Renal cortex interstitium (tissue), 11 donors: Measurements from ENCODE around the gene NUAK2. TPM values are rescaled to one million over a fixed set of nuclear protein-coding genes. Genes with fewer than 3 reads are reported as not detected.
A peak's percentile ranks its signal among the peaks of the same experiment; 100 is the strongest.
"Not testable (repeated sequence)": the region's sequence is repeated elsewhere in the genome, so short reads cannot be mapped to it uniquely, and the experiment has no call there.

Experiments
- DNase-seq, 11 donors: peaks; one replicate each; pipeline ENCODE4 v3.0.0-alpha.2; 2013; ENCODE audit warnings: low read depth in 9 of 11, low spot score in 4 of 11; ENCODE audit errors: extremely low read depth in 1 of 11
- polyA plus RNA-seq, 3 donors: library from polyadenylated mRNA; unstranded; fragments of 120-200 nt; gene quantifications; one replicate each; pipeline ENCODE4 v1.2.1, GENCODE V29; 2013; ENCODE audit not compliant: insufficient read length in 3 of 3

Gene NUAK2
- polyA plus RNA-seq, 3 donors, result 8.0 to 14.9 (median 8.6) TPM

GRCh38 chr1:205304695-205305070, 16.9 kb downstream of the NUAK2 start:
- DNase-seq, result no peak

GRCh38 chr1:205304046-205304694, 17.4 kb downstream of the NUAK2 start:
- DNase-seq, result no peak

GRCh38 chr1:205303247-205303888, 18.2 kb downstream of the NUAK2 start:
- no peak for DNase-seq

- no peak for DNase-seq
Observed at GRCh38 chr1:205301842-205302588, 19.5 kb downstream of the NUAK2 start.

- peak; percentile 80 to 95 (median 85) for DNase-seq
Observed at GRCh38 chr1:205301205-205301821, 20.2 kb downstream of the NUAK2 start.

- DNase-seq, result no peak
Observed at GRCh38 chr1:205300149-205300548, 21.4 kb downstream of the NUAK2 start.

GRCh38 chr1:205298191-205298994, 23.2 kb downstream of the NUAK2 start:
- peak in 8 of 11 donors; percentile 61 to 93 (median 84) for DNase-seq

GRCh38 chr1:205297546-205298177, 23.9 kb downstream of the NUAK2 start:
- not testable (repeated sequence) for DNase-seq

GRCh38 chr1:205296154-205296553, 25.4 kb downstream of the NUAK2 start:
- DNase-seq, result no peak

- DNase-seq, result no peak
Observed at GRCh38 chr1:205294934-205295333, 26.6 kb downstream of the NUAK2 start.

GRCh38 chr1:205294175-205294917, 27.2 kb downstream of the NUAK2 start:
- DNase-seq, result no peak

GRCh38 chr1:205293350-205294074, 28.0 kb downstream of the NUAK2 start:
- no peak for DNase-seq

GRCh38 chr1:205291596-205291995, 29.9 kb downstream of the NUAK2 start:
- no peak for DNase-seq

GRCh38 chr1:205287767-205288559, 33.6 kb downstream of the NUAK2 start:
- no peak for DNase-seq

- DNase-seq, result no peak
Observed at GRCh38 chr1:205287076-205287475, 34.5 kb downstream of the NUAK2 start.

- no peak for DNase-seq
Observed at GRCh38 chr1:205286335-205286950, 35.1 kb downstream of the NUAK2 start.
